ENCODE data around the gene ZNF827. TPM values are rescaled to one million over a fixed set of nuclear protein-coding genes. Genes with fewer than 3 reads are reported as not detected.

The ZNF827 gene
- total and polyA plus RNA-seq, 2 of the 13 experiments (the other 11 are each of a cell fraction or from before 2014, with no cell fraction given), result 2.8 TPM

- no peak for TF ChIP-seq MEF2D (CRISPR knock-in tag; IDR thresholded peaks at IDR 0.05)
- no peak for TF ChIP-seq SATB2 (CRISPR knock-in tag; IDR thresholded peaks at IDR 0.05)
- no peak for TF ChIP-seq E2F5 (CRISPR knock-in tag; conservative IDR thresholded peaks at IDR 0.05)
- TF ChIP-seq HNF4A (CRISPR knock-in tag; IDR thresholded peaks at IDR 0.05), result peak; percentile 24; the same call in 1 of the 2 replicates
- TF ChIP-seq ZNF616 (CRISPR knock-in tag; IDR thresholded peaks at IDR 0.05; ENCODE audit: low read depth), result no peak
- no peak for TF ChIP-seq RERE (CRISPR knock-in tag; IDR thresholded peaks at IDR 0.05; ENCODE audit: low read depth)
- no peak for TF ChIP-seq CAMTA2 (CRISPR knock-in tag; IDR thresholded peaks at IDR 0.05; ENCODE audit: borderline replicate concordance)
- TF ChIP-seq PHF8 (CRISPR knock-in tag; IDR thresholded peaks at IDR 0.05), result no peak; the same call in 1 of the 2 replicates
- no peak for TF ChIP-seq IRF9 (CRISPR knock-in tag; IDR thresholded peaks at IDR 0.05; ENCODE audit: borderline replicate concordance)
- TF ChIP-seq DNMT1 (CRISPR knock-in tag; IDR thresholded peaks at IDR 0.05), result no peak
- 0 out of 2 replicates have a peak, but pooled peaks have one; percentile 23 for TF ChIP-seq TAF1 (CRISPR knock-in tag; IDR thresholded peaks at IDR 0.05)
- no peak for TF ChIP-seq TBX3 (IDR thresholded peaks at IDR 0.05; ENCODE audit: borderline replicate concordance)
- TF ChIP-seq ZNF720 (CRISPR knock-in tag; IDR thresholded peaks at IDR 0.05), result no peak
- TF ChIP-seq YEATS4 (CRISPR knock-in tag; IDR thresholded peaks at IDR 0.05; ENCODE audit: borderline replicate concordance), result no peak
- no peak for TF ChIP-seq MIER2 (CRISPR knock-in tag; IDR thresholded peaks at IDR 0.05)
- no peak for TF ChIP-seq FOXP1 (IDR thresholded peaks at IDR 0.05)
- no peak for TF ChIP-seq FOXP1 (CRISPR knock-in tag; IDR thresholded peaks at IDR 0.05)
- TF ChIP-seq UBTF (CRISPR knock-in tag; IDR thresholded peaks at IDR 0.05), result peak; percentile 12; the same call in 1 of the 2 replicates
- TF ChIP-seq NFRKB (IDR thresholded peaks at IDR 0.05), result no peak
- no peak for TF ChIP-seq ZNF430 (CRISPR knock-in tag; IDR thresholded peaks at IDR 0.05)
- peak; percentile 29; the same call in 1 of the 2 replicates for TF ChIP-seq KAT7 (CRISPR knock-in tag; IDR thresholded peaks at IDR 0.05; ENCODE audit: borderline replicate concordance)
- TF ChIP-seq ZKSCAN5 (CRISPR knock-in tag; IDR thresholded peaks at IDR 0.05), result no peak
Measured at GRCh38 chr4:145936997-145937901, 1.4 kb downstream of the ZNF827 start (continued).

All from HepG2 (cell line).